ENCODE measurements around the gene COG5.

- no peak for TF ChIP-seq KDM1A (IDR thresholded peaks at IDR 0.05)
- TF ChIP-seq ZBTB33 (CRISPR knock-in tag; IDR thresholded peaks at IDR 0.05), result no peak
- TF ChIP-seq CTCF (IDR thresholded peaks at IDR 0.05 in 2 of 3, conservative IDR thresholded peaks at IDR 0.05 in 1 of 3; ENCODE audit: insufficient read depth in 2 of 3, low read depth in 1 of 3, low read length in 3 of 3), result no peak
- peak; percentile 53; the same call in 1 of the 2 replicates for TF ChIP-seq C11orf30 (IDR thresholded peaks at IDR 0.05; ENCODE audit: low read depth)
- no peak for TF ChIP-seq MLX (CRISPR knock-in tag; conservative IDR thresholded peaks at IDR 0.05)
These were observed 319.1 kb downstream of the COG5 start for GRCh38 chr7:107244613-107245012.
